ENCODE measurements around the gene ADGB. TPM values are rescaled to one million over a fixed set of nuclear protein-coding genes. Genes with fewer than 3 reads are reported as not detected.

Gene ADGB
- total and polyA plus RNA-seq, 9 of the 15 experiments (the other 6 are each of a cell fraction or from before 2014, with no cell fraction given), result not detected

GRCh38 chr6:146856296-146856695 is 257.5 kb downstream of the ADGB start (continued):
- 0 out of 2 replicates have a peak, but pooled peaks have one; percentile 42 for TF ChIP-seq TSHZ1 (CRISPR knock-in tag; IDR thresholded peaks at IDR 0.05)
- TF ChIP-seq MTA3 (IDR thresholded peaks at IDR 0.05; ENCODE audit: borderline replicate concordance), result 0 out of 2 replicates have a peak, but pooled peaks have one; percentile 18
- TF ChIP-seq ZNF75A (CRISPR knock-in tag; IDR thresholded peaks at IDR 0.05), result 0 out of 2 replicates have a peak, but pooled peaks have one; percentile 31
- TF ChIP-seq ZBTB8A (IDR thresholded peaks at IDR 0.05; ENCODE audit: partially characterized antibody), result no peak
- TF ChIP-seq HLTF (IDR thresholded peaks at IDR 0.05), result no peak
- no peak for TF ChIP-seq RFX1 (IDR thresholded peaks at IDR 0.05)
- TF ChIP-seq KAT2B (IDR thresholded peaks at IDR 0.05; ENCODE audit: low read depth, low read length), result no peak
- no peak for TF ChIP-seq ILK (tag; IDR thresholded peaks at IDR 0.05; ENCODE audit: borderline replicate concordance, low read depth)
- TF ChIP-seq ZNF583 (CRISPR knock-in tag; IDR thresholded peaks at IDR 0.05), result peak; percentile 73; the same call in 1 of the 2 replicates
- no peak for TF ChIP-seq SMC3 (conservative IDR thresholded peaks at IDR 0.05; ENCODE audit: insufficient read depth, low read depth, low read length)
- TF ChIP-seq, protein P1, sequence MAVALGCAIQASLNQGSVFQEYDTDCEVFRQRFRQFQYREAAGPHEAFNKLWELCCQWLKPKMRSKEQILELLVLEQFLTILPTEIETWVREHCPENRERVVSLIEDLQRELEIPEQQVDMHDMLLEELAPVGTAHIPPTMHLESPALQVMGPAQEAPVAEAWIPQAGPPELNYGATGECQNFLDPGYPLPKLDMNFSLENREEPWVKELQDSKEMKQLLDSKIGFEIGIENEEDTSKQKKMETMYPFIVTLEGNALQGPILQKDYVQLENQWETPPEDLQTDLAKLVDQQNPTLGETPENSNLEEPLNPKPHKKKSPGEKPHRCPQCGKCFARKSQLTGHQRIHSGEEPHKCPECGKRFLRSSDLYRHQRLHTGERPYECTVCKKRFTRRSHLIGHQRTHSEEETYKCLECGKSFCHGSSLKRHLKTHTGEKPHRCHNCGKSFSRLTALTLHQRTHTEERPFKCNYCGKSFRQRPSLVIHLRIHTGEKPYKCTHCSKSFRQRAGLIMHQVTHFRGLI (CRISPR knock-in tag; IDR thresholded peaks at IDR 0.05), result 0 out of 2 replicates have a peak, but pooled peaks have one; percentile 20
- TF ChIP-seq ZNF217 (CRISPR knock-in tag; IDR thresholded peaks at IDR 0.05), result no peak
- 0 out of 2 replicates have a peak, but pooled peaks have one; percentile 19 for TF ChIP-seq ZSCAN32 (CRISPR knock-in tag; IDR thresholded peaks at IDR 0.05)
- TF ChIP-seq PHTF2 (CRISPR knock-in tag; IDR thresholded peaks at IDR 0.05), result no peak; the same call in 1 of the 2 replicates
- no peak for TF ChIP-seq IRF2 (CRISPR knock-in tag; IDR thresholded peaks at IDR 0.05)
